Neural crest cell (in vitro differentiated cells): ENCODE measurements around the gene LACTB. TPM values are rescaled to one million over a fixed set of nuclear protein-coding genes. Genes with fewer than 3 reads are reported as not detected.

Experiments used
- DNase-seq: peaks from one replicate; pipeline ENCODE4 v3.0.0; 2021; ENCODE audit warnings: low read depth, mixed read lengths, low spot score
- H3K27ac Mint-ChIP-seq: one replicate; pipeline ENCODE4 v1.8.0; 2021; ENCODE audit warnings: mild to moderate bottlenecking, mixed read lengths; ENCODE audit not compliant: unreplicated experiment
- H3K27me3 Mint-ChIP-seq: 2 replicates; pipeline ENCODE4 v1.8.0; 2021; ENCODE audit warnings: low read depth, mild to moderate bottlenecking, mixed read lengths
- H3K36me3 Mint-ChIP-seq: 2 replicates; pipeline ENCODE4 v1.8.0; 2021; ENCODE audit warnings: low read depth, mild to moderate bottlenecking, mixed read lengths
- H3K4me1 Mint-ChIP-seq: 2 replicates; pipeline ENCODE4 v1.8.0; 2021; ENCODE audit warnings: mixed read lengths
- H3K4me3 Mint-ChIP-seq: one replicate; pipeline ENCODE4 v1.8.0; 2021; ENCODE audit warnings: mild to moderate bottlenecking, mixed read lengths
- H3K9me3 Mint-ChIP-seq: 2 replicates; pipeline ENCODE4 v1.8.0; 2021; ENCODE audit warnings: mixed read lengths
- total RNA-seq: library from RNA; stranded (reverse); gene quantifications from 2 replicates; pipeline ENCODE4 v1.2.1, GENCODE V29; 2021
- TF ChIP-seq, protein P1 (sequence below): fragments of 200-600 bp; sonication (generic); conservative IDR thresholded peaks from 2 replicates; pipeline ENCODE4 v1.5.0; 2021; ENCODE audit warnings: antibody characterized with exemption, mild to moderate bottlenecking

Gene LACTB
- total RNA-seq, 1 donor from 2014 or later: 7.0 TPM

DNA sequence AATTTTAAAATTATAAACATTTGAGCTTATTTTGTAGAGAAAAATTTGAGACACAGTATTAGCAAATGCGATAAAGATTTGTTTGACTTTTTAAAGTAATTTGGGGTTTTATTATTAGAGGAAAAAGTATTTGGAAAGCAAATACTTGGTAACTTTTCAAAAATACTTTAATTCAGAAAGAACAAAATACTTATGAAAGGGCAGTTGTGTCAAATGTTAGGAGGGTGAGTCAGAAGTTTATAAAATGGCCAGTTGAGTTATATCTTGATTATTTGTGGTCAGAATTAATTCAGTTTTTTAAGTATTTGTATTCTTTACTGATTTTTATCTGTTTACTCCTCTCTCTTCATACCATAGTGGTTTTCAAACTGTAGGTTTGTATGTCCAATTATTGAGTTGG is 12.1 kb downstream of the LACTB start:
- TF ChIP-seq, protein P1, sequence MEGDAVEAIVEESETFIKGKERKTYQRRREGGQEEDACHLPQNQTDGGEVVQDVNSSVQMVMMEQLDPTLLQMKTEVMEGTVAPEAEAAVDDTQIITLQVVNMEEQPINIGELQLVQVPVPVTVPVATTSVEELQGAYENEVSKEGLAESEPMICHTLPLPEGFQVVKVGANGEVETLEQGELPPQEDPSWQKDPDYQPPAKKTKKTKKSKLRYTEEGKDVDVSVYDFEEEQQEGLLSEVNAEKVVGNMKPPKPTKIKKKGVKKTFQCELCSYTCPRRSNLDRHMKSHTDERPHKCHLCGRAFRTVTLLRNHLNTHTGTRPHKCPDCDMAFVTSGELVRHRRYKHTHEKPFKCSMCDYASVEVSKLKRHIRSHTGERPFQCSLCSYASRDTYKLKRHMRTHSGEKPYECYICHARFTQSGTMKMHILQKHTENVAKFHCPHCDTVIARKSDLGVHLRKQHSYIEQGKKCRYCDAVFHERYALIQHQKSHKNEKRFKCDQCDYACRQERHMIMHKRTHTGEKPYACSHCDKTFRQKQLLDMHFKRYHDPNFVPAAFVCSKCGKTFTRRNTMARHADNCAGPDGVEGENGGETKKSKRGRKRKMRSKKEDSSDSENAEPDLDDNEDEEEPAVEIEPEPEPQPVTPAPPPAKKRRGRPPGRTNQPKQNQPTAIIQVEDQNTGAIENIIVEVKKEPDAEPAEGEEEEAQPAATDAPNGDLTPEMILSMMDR: no peak
- no peak for DNase-seq
- Mint-ChIP-seq H3K36me3 (no peaks in the 10 kb centered on the region), H3K4me3 (no peak overlapping the region), H3K27me3 (no peaks in the 10 kb centered on the region), H3K9me3 (no peaks in the 10 kb centered on the region), H3K4me1 (no peaks in the 10 kb centered on the region), H3K27ac (no peak overlapping the region)

DNA sequence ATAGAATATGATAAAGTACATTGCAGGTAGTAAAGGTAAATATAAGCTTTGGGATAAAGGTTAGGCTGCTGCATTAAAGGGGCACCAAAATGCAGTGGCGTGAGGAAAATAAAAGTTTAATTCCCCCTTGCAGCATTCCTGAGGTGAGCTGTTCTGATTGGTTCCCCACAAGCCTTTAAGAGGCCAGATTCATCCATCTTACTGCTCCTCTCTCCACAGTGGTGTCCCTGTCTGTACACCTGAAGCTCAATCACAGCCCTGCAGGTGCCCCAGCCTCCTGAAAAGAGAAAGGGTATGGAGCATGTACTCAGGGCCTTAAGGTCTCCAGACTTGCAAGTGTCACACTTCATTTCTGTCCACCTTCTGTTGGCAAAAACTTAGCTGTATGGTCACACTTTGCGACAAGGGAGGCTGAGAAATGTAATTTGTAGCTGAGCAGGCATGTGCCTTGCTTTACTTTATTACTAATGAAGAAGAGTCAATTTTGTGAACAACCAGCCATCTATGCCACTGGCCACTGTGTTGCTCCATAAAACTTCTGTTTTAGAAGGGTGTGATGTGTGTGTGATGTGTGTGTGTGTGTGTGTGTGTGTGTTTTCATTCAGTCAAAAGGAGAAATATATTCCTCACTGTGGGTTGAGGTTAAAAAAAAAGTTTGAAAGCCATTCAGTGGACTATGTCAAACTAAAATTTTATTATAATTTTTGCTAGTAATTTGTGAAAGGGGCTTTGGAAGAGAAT is 12.8 kb downstream of the LACTB start:
- no peak overlapping the region for H3K4me3 Mint-ChIP-seq
- no peaks in the 10 kb centered on the region for H3K4me1 Mint-ChIP-seq
- TF ChIP-seq, protein P1: no peak
- no peak for DNase-seq
- no peaks in the 10 kb centered on the region for H3K27me3 Mint-ChIP-seq
- no peaks in the 10 kb centered on the region for H3K9me3 Mint-ChIP-seq
- H3K36me3 Mint-ChIP-seq: no peaks in the 10 kb centered on the region
- H3K27ac Mint-ChIP-seq: no peak overlapping the region

DNA sequence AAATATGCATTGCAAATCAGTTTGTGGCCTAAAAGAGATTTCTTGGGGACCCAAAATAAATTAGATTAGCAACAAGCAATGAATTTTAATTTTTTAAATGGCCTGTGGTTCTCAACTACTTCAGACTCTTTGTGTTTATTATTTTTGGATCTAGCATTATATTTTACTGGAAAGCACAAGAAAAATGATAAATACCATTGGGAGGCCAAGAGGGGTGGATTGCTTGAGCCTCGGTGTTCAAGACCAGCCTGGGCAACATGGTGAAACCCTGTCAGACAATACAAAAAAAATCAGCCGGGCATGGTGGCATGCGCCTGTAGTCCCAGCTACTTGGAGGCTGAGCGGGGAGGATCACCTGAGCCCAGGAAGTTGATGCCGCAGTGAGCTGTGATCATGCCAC is 13.6 kb downstream of the LACTB start:
- no peaks in the 10 kb centered on the region for H3K27me3 Mint-ChIP-seq
- no peaks in the 10 kb centered on the region for H3K36me3 Mint-ChIP-seq
- H3K4me3 Mint-ChIP-seq: no peak overlapping the region
- no peaks in the 10 kb centered on the region for H3K4me1 Mint-ChIP-seq
- no peaks in the 10 kb centered on the region for H3K9me3 Mint-ChIP-seq
- H3K27ac Mint-ChIP-seq: no peak overlapping the region
- TF ChIP-seq, protein P1: no peak
- DNase-seq: no peak

DNA sequence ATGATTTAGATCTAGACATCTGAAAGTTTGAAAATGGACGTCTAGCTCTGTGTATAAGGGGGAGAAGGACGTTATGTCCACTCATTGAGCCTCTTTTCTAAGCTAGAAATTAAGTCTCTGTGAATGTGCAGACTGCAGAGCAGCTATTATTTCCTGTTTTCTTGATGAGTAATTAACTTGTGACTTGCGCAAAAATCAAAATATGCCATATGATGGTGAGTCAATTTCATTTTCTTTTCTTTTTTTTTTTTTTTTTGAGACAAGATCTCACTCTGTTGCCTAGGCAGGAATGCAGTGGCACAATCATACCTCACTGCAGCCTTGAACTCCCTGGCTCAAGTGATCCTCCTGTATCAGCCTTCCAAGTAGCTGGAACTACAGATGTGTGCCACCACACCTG is 14.1 kb downstream of the LACTB start:
- no peak for DNase-seq
- Mint-ChIP-seq H3K27me3 (no peaks in the 10 kb centered on the region), H3K9me3 (no peaks in the 10 kb centered on the region), H3K27ac (no peak overlapping the region), H3K4me1 (no peaks in the 10 kb centered on the region), H3K36me3 (no peaks in the 10 kb centered on the region), H3K4me3 (no peak overlapping the region)
- TF ChIP-seq, protein P1: no peak

DNA sequence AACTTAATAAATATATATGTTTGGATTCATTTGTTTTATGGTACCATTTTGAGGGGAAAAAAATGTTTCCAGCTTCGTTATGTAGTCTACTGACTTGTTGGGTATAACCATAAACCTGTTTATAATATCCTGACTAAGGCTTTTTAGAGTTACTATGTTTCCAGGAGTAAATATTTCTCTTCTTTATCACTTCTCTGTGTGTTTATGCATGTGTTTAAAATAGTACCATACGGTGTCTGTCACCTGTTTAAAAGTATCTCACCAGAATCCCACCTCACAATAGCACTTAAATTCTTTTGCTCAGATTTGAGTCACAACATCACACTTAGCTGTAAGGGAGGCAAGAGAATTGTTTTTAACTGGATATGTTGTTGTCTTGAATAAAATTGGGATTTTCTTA is 15.1 kb downstream of the LACTB start:
- no peak overlapping the region for H3K4me3 Mint-ChIP-seq
- no peak overlapping the region for H3K27ac Mint-ChIP-seq
- no peak for DNase-seq
- H3K27me3 Mint-ChIP-seq: no peaks in the 10 kb centered on the region
- no peaks in the 10 kb centered on the region for H3K4me1 Mint-ChIP-seq
- no peaks in the 10 kb centered on the region for H3K9me3 Mint-ChIP-seq
- TF ChIP-seq, protein P1: no peak
- no peaks in the 10 kb centered on the region for H3K36me3 Mint-ChIP-seq
